HG03521 (cell line): ENCODE measurements around the gene MDM4.
"Not testable (repeated sequence)": the region's sequence is repeated elsewhere in the genome, so short reads cannot be mapped to it uniquely, and the experiment has no call there.

ENCODE experiments used
- ATAC-seq: cut with Tn5 transposase; IDR thresholded peaks from one replicate; pipeline ENCODE4 v1.9.1; 2021; ENCODE audit warnings: mild to moderate bottlenecking, moderate library complexity; ENCODE audit not compliant: unreplicated experiment

MDM4 gene

DNA sequence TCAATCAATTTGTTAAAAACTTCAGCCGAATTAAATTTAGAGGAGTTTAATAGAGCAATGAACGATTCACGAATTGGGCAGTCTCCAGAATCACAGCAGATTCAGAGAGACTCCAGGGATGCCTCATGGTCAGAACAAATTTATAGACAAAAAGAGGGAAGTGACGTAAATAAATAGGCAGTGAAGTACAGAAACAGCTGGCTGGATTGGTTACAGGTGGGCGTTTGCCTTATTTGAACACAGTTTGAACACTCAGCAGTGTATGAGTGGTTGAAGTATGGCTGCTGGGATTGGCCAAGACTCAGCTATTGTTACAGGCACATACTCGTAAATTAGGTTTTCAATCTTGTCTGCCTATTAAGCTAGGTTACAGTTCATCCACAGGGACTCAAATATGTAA is 43.8 kb downstream of the MDM4 start:
- ATAC-seq = not testable (repeated sequence)

DNA sequence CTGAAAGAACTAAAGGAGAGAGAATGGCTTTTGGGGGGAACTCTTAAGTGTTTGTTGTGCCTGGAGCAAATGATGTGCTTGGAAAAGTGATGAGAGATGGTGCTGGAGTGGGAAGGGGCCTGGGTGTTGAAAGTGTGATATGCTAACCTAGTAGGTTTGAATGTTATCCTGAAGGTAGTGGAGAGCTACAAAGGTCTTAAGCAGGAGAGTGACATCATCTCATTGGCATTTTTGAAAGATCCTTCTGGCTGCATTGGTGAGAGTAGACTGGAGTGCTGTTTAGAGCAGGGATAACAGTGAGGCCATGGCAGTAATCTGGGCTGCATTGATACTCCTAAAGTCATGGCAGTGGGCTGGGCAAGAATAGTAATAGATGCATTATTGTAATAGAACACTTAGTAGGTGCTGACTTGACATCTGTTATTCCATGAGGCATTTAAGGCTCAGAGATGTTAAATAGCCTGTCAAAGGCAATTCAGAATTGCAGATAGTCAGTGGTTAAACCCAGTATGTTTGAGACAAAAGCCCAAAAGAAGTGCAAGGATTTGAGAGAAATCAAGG is 44.5 kb downstream of the MDM4 start:
- ATAC-seq = no peak

DNA sequence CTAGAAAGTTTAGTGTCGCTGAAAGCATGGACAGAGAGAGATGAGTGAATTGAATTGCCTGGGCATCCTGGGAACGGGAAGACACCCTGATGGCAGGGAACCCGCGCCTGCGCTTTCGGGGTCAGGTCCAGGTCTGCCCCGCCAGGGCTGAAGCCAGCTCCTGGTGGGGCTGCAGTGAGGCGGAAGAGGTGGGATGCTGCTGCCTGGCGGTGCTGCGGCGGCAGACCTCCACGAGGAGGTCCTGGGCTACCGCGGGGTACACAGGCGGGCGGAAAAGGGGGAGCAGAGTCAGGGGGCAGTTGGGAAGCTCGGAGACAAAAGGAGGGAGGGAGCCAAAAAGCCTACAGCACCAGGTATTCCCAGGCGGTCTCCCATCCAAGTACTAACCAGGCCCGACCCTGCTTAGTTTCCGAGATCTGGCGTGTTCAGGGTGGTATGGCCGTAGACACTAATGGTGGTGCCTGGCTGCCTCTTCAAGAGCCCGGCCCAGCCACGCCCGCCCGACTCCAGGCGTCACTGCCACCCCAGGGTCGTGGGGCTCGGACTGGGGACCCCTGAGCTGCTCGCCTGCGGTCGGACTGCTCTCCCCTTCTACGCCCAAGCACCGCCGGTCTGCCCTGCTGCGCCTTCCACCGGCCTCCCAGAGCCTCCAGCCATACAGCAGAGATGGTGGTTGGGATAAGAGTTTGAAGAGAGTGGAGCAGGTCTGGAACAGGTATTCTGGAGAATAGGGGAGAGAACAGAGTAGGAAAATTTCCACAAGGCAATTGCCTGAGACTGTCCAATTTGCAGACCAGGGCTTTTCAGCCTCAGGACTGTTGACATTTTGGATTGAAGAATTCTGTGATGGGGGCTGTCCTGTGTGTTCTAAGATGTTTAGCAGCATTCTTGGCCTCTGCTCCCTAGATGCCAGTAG is 46.1 kb downstream of the MDM4 start:
- ATAC-seq = no peak

DNA sequence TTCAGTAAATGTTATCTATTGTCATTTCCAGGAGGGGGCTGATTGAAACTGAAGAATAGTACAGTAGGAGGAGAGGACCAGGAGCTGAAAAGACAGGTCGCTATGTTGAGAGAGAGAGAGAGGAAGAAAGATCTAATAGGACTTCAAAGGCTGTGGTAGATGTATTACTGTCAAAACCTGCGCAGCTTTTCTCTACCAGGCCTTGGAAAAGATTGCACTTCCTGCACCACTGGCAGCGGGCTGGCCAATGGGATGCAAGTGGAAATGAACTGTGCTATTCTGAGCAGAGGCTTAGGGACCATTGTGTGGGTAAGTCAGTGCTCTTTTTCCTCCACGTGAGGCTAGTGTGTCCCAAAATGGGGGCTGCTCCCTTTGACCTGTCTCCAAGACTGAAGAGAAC is 47.1 kb downstream of the MDM4 start:
- ATAC-seq = no peak

DNA sequence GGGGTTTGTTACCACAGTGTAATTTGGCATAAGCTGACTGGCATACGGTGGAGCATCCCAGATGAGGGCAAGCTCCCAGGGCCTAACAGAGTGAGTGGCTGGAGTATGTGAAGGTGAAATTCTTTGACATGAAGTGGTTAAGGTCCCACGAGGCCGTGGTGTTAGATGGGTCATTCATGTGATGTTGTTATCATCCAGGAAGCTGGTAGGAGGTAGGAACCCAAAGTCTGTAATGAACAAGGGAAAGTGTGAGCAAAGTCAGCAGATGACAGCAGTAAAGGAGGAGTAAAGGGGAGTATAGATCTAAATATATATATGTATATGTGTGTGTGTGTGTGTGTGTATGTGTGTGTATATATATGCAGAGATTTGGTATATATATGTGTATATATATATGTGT is 47.6 kb downstream of the MDM4 start:
- no peak for ATAC-seq

DNA sequence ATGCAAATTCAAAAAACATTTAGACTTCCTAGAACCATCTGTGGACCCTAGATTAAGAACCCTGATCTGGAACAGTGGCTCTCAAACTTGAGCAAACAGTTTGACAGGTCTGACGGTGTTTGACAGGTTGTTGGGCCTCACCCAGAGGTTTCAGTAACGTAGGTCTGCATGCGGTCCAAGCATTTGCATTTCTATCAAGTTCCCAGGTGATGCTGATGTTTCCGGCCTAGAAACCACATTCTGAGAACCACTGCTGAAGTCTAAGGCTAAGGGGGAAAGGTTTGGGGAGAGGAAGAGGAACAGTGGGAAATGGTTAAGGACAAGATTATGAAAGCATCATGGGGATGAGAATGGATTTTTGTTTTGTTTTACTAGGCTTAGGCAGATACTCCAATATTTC is 48.6 kb downstream of the MDM4 start:
- peak; percentile 75 for ATAC-seq

DNA sequence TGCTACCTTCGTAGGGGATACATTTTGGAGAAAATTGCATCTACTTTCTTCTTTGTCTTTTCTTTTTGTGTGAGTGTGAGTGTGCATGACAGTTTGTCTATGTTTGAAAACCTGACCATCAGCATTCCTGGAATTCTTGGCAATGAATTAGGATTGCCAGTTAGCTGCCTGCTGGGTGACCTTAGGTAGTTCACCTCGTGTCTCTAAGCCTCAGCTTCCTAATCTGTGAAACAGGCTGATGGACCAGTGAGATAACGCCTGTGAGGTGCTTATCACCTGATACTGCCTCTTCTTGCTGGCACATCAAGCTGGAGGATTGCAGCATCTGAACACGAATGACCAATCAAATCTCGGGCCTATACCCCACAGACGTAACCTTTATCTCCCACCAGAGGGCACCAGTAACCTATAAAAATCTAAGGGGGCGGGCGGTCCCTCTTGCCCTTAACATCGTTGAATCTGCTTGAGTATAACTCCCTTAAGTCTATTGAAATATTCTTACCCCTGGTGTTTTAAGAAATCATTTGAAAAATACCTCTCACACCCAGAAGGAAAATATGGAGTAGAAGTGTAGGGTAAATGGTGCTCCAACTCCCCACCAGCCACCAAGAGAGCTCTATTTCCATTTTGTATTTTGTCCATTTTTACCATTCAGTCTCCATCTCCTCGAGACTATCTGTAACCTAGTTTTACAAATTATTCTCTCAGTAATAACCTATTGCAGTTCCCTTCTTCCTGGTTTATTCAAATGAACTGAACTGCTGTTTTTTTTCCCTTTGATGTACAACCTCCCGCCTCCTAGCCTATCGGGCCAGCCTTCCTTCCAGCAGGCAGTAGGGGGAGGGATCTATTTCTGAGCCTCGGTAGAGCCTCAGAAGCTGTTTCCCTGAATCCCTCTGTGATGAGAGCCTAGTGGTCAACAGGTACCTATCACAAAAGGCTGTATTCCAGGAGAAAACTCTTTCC is 49.7 kb downstream of the MDM4 start:
- ATAC-seq = no peak

DNA sequence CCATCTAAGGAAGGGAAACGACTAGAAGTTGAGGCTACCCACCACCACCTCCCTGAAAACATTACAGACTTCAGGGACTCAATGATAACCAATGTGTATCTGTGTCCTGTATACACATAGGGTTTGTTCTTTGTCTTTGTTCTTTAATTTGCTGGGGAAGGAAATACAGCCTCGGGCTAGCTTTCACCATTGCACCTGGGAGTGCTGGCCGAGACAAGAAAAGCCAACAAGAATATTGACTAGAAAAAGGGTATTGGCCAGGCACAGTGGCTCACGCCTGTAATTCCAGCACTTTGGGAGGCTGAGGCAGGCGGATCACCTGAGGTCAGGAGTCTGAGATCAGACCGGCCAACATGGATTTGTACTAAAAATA is 50.4 kb downstream of the MDM4 start:
- no peak for ATAC-seq

DNA sequence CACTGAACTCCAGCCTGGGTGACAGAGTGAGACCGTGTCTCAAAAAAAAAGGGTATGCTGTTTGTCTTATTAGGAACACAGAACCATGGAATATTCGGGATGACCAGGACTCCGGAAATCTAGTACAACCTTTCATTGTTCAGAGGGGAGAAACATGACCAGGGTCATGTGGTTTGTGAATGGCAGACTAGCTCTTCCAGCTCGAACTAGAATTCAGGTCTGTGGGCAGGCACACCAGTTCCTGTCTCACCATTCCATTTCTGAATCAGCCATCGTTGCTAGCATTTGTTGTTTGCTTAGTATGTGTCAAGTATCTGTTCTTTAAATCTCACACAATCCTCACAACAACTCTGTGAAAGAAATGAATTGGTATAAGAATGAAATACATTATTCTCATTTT is 50.9 kb downstream of the MDM4 start:
- no peak for ATAC-seq

DNA sequence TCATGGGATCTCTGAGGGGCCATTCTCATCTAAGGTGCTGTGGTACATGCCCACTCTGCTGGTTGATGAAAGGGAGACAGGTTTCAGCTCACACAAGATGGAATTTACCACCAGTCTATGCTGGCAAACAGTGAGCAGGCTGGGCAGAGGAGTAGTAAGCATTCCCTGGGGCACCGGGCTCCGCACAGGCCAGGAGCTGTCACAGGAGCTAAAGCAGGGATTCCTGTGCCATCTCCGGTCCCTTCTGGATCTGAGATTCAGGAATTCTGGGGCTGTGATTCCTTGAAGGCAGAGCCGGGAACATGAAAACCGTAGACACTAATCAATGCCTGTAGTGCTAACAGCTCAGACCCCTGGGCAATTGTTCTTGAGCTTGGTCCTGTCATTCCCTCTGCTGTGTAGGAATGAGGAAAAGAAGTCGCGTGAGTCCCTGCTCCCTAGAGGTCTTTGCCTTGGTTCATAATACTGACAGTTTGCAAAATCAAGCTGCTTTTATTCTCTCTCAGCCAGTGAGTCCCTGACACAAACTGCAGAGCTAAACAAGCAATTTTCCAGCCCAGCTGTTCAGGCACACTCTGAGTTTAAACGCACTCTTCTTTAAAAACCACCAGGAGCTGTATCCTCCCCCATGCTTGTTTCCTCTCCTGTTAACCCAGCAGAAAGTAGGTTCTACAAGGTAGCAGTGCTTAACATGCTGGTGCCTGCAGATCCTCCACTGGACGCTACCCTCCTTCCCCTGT is 52.5 kb downstream of the MDM4 start:
- no peak for ATAC-seq

DNA sequence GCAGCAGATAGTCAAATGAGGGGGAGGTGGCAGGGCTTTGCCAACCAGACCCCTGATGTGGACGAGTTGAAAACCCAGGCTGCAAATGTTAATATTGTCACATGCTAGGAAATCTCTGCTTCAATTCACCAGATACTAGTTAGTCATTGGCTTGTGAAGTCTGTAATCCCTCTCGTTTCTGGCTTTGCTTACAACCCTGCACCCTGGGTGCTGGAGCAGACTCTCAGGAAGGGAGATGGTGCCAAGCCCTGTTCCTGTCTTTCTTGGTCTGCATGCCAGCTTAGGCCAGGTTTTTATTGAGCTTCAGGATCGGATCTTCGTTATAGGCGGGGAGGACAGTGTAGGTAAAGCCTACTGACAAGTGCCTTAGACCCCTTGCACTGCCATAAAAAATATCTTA is 53.3 kb downstream of the MDM4 start:
- no peak for ATAC-seq

DNA sequence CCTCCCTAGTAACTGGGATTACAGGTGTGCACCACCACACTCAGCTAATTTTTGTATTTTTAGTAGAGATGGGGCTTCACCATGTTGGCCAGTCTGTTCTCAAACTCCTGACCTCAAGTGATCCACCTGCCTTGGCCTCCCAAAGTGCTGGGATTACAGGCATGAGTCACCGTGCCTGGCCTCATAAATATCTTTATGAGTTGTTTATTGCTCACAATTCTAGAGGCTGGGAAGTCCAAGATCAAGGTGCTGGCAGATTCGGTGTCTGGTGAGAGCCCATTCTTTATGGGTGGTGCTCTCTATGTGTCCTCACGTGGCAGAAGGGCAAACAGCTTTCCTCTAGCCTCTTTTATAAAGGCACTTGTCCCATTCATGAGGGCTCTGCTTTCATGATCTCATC is 53.8 kb downstream of the MDM4 start:
- not testable (repeated sequence) for ATAC-seq

DNA sequence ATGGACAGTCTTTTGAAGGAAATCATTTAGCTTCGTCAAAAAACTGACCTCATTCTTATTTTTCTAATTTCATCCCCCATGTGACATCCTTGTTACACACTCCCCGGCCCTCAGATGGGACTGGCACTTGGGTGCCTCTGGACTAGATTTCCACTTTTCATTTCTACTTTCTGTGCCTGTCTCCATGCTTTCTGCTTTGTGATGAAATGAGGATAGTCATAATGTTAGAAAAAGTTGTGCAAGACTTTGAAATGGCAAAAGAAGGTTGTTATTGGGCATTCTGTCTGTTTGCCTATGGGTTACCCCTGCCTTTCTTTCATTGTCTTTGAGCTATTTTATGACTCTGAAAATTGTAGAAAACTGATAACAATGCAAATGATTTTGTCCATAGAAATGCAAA is 54.9 kb downstream of the MDM4 start:
- ATAC-seq = no peak

DNA sequence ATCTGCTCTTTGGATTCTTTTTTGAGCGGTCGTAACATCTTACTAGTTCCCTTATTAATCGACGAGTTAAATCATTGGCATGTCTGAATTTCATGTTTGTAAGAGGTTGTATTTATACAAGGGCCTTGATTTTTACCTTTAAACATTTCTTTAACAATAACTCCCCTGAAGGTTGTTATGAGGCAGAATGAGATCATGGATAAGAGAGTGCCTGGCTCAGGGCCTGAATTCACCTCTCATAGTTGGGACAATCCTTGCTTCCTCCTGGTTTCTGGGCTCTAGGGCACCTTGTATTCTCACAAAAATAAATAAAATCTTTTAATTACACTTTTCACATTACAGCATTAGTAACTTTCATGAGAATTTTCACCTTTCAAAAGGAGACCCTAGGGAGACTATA is 55.4 kb downstream of the MDM4 start:
- no peak for ATAC-seq

DNA sequence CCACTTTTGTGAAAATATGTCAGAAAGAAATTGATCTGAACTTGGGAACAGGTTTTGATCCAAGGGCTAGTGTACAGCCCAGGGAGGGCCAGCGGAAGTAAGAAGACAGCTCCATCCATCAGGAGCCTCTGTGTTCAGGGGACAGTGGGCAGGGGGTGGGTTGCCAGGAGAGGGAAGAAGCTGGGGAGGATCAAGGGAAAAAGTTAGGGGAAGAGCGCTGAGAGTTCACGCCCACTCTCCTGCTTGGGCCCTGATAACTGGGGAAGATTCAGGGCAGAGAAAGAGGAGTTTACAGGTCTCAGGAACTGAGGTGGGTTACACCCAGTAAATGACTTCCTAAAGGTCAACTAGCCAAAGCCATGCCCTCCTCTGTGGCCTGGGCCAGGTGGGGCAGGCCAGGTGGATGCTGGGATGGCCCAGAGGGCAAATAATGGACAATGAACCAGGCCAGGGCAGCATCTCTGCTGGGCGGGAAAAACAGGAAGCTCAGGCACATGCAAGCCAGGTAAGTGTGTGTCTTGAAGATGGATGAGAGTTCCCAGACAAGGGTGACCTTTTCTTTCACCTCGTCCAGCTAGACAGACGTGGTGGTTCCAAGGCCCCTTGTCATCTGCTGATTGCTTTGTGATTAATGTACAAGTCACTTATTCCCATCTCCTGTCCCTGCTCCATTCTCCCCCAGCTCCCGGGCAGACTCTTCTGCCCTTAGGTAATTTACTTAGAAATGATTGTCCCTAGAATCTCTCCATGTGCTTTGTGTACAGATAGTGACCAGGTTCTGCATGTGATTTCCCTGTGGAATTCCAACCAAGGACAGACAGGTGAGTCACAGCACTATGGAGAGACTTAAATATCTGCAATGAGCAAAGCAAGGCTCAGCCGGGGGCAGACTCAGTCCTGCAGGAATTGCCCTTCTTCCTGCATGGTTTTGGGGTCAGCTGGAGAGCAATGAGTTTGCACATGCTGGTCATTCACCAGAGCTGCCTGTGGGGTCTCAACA is 57.0 kb downstream of the MDM4 start:
- ATAC-seq = no peak

DNA sequence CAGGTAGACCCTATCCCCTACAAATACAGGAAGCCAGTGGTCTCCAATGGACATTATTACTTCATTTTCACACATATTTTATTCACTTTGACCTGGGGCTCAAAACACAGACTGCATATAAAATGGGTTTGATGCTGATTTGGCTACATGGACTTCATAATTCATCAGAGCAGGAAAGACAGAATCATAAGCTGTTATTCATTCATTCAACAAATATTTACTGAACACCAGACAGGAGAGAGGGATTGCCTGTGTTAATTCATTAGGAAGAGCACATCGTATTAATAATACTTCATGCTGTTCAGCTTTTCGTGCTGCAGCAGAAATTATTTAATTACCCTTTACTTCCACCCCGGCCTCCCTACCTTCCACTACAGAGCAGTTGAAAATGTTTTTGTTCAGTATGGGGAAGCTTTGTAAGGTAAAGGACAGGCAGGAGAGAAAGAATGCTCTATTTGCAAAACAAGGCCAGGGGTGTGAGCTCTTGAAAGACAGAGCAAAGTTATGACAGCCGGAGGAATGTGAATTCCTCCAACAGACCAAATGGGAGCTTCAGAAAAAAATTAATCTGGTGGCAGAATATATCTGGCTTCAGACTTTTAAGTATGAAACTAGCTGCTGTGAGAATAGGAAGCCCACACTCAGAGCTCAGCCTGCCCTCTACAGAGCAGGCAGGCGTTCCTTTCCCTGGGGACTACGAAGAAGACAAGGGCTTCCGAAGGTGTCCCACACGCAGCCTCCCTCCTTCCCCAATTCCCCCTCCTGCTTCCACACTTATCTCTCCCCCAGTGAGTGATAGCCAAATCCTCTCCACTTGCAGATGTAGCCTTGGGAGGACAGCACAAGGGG is 58.0 kb downstream of the MDM4 start:
- no peak for ATAC-seq

DNA sequence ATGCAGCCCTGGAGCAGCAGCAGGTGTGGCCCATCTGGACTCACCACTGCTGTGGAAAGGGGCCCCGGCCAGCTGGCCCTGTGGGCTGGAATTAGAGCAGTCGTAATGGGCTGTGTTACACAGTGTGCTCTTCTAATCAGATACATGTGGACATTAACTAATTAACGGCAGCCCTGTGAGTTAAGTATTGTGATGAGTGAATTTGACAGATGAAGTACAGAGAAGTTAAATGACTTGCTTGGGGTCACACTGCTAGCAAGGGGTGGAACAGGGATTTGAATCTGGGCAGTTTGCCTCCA is 58.6 kb downstream of the MDM4 start:
- ATAC-seq = no peak

DNA sequence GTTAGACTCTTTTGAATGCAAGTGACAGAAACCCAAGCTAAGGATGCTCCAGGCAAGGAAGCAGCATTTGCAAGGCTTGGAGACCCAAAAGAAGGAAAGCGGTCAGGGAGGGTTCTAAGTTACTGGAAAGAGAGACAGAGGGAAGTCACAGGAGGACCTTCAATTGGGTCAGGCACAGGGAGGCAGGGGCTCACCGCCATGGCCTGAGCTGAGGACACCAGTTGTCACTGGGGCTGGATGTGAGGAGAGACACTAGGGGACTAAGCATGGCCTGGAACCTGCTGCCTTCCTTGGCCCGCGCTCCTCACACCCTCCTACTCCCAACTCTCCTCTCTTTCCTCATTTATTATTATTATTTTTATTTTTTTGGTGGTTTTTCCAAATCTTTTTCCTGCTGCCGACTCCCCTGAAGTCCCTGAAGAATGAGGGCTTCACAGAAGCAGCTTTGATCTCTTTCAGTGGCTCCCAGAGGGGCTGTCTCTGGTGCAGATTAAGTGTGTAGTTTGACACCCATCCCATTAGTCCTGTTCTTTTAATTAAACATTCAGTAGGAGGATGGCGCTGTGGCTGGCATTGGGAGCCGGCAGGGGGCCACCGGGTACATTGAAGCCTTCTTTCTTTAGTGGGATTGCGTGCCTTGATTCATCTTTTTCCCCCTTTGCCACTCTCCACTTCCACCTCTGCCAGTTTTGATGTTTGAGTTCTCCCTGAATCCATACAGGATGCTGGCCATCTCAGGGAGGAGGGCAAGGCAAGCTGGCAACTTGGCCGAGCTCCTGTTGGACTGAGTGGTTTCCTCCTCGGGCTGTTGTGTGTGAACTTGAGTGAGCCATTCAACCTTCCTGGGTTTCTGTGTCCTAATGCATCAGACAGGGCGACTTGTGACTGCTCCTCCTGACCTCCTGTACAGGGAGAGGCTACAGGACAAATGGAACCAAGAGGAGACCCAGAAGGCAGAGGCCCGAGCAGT is 59.3 kb downstream of the MDM4 start:
- ATAC-seq = no peak
